T-helper 1 cell (primary cell): ENCODE measurements around the gene BEGAIN.
A peak's percentile ranks its signal among the peaks of the same experiment; 100 is the strongest.
"Not testable (repeated sequence)": the region's sequence is repeated elsewhere in the genome, so short reads cannot be mapped to it uniquely, and the experiment has no call there.

ENCODE experiments used
- DNase-seq, 5 donors: peaks; one replicate each; pipeline ENCODE4 v3.0.0-alpha.2; 2012 to 2020

BEGAIN gene

GRCh38 chr14:100535287-100536120 is 51.7 kb downstream of the BEGAIN start:
- no peak for DNase-seq

DNA sequence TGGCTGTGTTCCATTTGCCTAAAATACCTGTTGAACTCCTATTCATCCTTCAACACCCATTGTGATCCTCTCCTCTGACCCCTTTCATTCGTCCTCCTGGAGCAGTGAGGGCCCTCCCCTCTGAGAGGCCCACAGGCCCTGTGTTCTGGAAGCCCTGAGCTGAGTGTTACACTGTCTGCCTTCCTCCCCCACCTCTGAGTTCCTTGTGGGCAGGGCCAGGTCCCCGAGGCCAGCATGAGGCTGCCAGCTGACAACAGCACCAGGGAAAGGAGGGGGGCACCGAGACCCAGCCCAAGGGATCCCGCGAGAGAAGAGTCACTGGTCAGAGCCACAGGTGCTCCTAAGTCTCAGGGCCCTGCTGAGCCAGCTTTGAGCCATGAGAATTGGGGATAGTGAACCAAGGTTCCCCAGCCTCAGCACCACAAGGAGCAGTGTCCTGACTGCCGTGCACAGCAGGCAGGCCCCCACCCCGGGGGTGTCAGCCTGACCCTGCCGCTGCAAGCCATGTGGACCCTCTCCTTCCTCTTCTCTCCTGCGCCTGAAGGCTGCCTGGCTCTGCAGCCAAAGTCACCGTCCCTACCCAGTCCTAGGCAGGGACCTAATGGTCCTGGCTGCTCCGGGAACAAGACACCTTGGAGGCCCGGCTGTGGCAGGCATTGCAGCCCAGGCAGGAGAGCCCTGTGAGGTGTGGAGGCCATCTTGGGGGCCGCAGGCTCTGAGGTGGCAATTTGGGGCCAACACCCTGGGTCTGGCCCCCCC is 52.5 kb downstream of the BEGAIN start:
- peak in 1 of 5 donors; percentile 8 for DNase-seq

- DNase-seq = peak in 1 of 5 donors; percentile 9
Observed at GRCh38 chr14:100533656-100534485, 53.3 kb downstream of the BEGAIN start.

DNA sequence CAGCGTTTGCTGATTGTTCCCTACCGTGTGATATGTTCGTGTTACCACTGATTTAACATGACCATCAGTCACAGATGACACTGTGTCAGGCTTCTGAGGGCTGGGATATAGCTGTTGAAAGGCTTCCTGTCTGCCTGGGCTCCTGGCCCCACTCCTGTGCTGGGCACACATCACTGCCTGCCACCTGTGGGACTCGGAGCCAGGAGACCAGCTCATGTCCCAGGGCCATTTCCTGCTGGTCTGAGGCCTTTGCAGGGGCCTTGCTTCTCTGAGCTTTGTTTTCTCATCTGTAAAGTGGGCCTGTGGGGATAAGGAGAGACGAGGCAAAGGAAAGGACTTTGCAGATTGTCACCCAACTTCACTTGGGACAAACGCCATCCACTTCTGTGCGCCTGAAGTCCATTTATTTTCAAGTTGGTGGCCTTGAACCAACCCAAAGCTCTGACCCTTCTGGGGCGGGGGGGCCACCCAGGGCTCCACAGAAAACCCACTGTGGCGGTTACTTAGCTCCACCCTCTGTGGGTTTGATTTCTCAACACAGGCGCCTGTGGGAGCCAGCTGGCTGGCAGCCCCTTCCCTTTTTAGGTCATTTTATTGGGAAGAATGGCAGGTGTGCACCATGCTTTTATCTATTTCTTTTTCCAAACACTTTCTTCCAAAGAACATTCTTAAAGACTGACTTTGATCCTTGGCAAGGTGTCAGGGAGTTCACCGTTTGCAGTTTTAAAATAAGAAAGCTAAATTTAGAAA is 54.1 kb downstream of the BEGAIN start:
- no peak for DNase-seq

DNA sequence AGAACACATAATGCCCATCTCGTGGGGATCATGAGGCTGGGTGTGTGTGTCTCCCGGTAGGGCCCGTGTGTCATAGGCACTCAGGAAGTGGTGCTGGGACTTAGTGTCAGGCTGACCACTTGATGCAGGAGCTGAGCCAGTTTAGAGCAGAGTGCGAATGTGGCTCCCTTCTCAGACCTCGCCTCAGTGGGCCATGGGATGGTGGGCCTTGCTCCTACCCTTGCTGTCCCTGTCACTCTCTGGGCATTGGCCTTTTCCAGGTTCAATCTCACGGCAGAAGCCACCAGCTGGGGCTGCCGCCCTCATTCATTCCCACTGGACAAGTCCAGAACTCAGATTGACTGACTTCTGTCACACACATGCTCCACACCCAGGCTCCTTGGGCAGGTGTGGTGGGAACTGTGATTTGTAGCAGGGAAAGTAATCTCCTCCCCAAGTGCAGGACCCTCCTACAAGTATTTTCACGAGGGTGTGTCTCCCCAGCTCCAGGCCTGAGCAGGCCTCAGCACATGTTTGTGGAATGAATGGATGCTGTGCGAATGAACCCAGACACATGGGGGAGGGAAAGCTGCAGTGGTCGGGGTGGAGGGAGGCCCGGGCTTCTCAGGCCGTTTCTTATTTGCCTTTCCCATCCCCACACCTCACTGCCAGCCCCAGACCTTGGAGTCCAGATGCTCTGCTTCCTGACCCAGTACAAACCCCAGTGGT is 54.9 kb downstream of the BEGAIN start:
- peak in 1 of 5 donors; percentile 7 for DNase-seq

GRCh38 chr14:100531152-100532121 is 55.8 kb downstream of the BEGAIN start:
- peak in 1 of 5 donors; percentile 11 for DNase-seq

DNA sequence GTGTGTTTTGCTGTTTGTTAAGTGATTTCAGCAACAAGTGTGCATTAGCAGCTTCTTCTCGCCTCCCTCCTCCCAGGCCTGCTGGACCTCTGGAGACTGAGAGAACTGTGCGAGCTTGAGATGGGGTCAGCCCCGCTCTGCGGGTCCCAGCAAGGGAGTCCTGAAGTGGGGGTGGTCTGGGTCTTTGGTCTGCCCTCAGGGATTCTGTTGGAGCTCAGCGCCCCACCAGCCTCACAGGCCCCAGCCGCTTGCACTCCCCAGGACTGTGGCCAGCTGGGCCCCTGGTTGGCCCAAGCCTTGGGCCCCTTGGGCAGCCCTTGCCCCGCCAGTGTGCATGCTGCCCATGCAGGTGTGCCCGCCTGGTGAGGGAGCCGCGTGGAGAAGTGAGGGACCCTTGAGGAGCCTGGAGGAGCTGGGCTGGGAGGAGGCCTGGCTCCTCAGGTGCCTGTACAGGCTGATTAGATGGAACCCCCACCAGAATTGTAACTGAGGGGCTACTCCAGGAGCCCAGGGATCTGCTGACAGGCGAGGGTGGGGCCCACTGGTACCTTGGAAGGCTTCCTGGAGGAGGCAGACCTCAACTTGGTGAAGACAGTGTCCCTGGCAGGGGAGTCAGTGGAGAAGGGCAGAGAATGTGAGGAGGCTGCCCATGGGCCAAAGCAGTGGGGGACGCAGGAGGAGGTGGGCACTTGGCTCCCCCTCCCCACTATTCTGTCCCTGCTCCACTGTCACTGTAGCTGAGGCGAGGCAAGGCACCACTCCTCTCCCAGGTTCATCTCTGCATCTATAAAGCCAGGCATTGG is 56.7 kb downstream of the BEGAIN start:
- DNase-seq = no peak

GRCh38 chr14:100529561-100530031 is 57.6 kb downstream of the BEGAIN start:
- no peak for DNase-seq

DNA sequence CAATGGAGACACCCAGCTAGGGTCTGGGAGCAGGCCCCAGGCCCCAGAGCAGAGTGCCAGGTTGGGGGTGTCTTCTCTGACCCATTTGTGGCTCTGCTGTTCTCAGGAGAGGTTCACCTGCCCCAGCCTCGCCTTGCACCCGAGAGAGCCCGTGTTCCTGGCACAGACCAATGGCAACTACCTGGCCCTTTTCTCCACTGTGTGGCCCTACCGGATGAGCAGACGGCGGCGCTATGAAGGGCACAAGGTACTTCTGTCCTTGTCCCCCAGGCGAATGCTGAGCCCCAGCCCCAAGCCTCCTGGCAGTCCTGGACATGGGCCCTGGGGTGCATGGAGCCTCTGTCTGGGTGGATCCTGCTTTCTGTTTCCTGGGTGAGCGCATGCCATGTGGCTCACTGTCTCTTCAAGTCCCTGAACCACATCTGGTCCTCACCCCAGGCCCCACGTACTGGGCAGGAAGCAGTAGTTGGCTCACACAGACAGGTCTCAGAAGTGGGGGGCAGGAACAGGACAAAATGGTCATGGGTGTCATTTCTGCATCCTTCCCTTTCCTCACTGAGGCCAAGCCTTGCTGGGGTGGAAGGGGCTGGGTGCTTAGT is 58.2 kb downstream of the BEGAIN start:
- no peak for DNase-seq

- DNase-seq = no peak
Observed at GRCh38 chr14:100526632-100527031, 60.6 kb downstream of the BEGAIN start.

- DNase-seq = no peak
Observed at GRCh38 chr14:100526057-100526456, 61.2 kb downstream of the BEGAIN start.

DNA sequence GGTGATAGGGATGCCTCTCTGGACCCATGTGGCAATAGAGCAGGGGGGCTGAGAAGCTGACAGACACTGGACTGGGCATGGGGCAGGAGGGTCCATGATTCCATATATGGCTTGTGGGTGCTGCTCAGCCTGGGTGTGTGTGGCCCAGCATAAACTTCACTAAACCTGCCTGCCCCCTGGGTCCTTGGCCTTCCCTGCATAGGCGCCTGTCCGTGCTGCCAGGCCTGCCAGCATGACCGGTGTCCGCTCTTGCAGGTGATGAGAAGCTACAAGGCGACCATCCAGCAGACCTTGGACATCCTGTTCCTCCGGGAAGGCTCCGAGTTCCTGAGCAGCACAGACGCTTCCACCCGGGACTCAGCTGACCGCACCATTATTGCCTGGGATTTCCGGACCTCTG is 61.6 kb downstream of the BEGAIN start:
- no peak for DNase-seq

- no peak for DNase-seq
Observed at GRCh38 chr14:100524933-100525243, 62.3 kb downstream of the BEGAIN start.

DNA sequence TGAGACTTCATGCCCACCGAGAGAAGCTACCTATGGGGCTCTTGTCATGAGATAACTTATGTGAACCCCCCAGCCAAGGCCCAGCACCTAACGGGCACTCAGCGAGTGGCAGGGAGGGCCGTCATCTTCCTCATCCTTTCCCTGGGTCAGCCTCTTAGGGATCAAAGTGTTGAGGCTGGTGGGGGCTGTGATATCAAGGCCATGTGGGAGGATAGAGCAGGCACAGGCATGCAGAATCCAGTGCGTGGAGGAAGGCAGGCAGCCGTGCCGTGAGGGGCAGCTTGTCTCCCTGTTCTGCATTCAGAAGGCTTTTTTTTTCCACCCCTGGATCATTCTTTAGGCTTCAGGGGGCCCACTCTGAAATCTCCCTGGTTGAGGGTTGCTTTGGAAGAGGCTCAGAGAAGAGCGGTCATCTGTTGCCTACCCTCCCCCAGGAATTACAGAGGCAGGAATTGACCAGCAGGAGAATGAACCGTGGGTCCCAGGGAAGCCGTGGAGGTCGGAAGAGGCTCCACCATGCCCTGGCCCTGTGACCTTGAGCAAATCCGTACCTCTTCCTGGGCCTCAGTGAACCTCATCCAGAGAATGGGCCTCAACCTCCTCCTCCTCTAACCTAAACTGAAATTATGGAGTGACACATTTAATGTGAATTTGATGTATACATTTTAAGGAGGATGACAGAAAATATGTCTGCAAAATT is 62.8 kb downstream of the BEGAIN start:
- DNase-seq = no peak

GRCh38 chr14:100523843-100524169 is 63.4 kb downstream of the BEGAIN start:
- DNase-seq = no peak

DNA sequence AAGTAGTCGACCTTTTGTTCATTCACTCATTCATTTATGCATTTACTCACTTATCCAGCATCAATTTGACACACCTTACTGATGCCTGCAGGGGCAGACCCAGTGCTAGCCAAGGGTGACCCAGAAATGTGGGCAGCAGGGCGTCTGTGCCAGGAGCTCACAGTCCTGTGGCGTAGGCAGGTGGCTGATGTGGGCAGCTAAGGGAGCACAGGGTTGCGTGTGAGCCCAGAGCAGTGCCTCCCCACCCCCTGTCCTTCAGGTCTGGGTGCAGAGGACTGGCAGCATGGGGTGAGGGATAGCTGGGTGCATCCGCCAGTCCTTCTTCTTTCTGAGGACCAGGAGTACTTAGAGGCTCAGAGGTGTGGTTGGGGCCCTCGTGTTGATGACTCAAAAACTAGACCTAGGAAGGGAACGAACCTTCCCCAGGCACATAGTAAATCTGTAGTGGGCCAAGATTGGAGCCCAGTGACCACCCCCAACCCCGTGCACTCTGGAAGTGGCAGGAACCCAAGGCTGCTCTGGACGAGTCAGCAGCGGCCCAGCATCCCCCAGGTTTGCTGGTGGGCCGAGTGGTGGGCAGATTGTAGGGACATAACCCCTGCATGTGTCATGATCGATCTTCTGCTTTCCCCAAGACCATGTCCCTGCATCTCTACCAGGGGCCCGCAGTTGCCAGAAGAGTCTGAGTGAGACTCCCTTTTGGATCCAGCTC is 63.9 kb downstream of the BEGAIN start:
- no peak for DNase-seq

DNA sequence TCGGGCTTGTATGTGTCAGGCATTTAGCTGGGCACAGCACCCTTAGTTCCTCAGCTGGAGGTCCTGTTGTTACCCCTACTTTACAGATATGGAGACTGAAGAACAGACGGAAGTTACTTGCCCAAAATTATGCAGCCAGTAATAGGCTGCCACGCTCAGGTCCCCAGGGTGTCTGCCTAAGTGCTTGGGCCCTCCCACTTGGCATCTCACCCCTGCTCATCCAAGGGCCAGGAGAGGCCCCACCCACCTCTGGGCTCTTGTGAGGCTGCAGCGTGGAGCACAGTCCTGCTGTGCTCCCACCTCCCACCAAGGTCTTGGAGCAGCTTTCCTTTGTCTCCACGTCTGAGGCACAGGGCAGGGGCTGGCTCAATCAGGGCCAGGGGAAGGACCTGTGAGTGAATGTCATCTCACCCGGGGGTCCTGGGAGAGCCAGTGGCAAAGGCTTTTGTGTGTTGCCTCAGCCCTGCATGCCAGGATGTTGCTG is 64.6 kb downstream of the BEGAIN start:
- no peak for DNase-seq

DNA sequence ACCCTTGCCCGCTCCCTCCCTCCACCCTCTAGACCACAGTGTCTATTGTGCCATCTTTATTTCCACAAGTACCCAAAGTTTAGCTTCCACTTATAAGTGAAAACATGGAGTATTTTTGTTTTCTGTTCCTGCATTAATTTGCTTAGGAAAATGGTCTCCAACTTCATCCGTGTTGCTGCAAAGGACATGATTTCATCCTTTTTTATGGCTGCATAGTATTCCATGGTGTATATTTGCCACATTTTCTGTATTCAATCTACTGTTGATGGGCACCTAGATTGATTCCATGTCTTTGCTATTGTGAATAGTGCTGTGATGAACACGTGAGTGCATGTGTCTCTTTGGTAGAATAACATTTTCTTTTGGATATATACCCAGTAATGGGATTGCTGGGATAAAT is 81.2 kb downstream of the BEGAIN start:
- DNase-seq = not testable (repeated sequence)
